ENCODE results near the gene ZNF407.

ZNF407 gene

GRCh38 chr18:74645679-74646078 lies 48.0 kb downstream of the ZNF407 start:
- no peak overlapping the region for H3K4me3 ChIP-seq (ENCODE audit: low read depth, low read length)

GRCh38 chr18:74651327-74652128 lies 53.9 kb downstream of the ZNF407 start:
- no peak for DNase-seq (ENCODE audit: low read depth)
- H3K4me3 ChIP-seq (ENCODE audit: low read depth, low read length) = no peak overlapping the region
- TF ChIP-seq, protein P1, sequence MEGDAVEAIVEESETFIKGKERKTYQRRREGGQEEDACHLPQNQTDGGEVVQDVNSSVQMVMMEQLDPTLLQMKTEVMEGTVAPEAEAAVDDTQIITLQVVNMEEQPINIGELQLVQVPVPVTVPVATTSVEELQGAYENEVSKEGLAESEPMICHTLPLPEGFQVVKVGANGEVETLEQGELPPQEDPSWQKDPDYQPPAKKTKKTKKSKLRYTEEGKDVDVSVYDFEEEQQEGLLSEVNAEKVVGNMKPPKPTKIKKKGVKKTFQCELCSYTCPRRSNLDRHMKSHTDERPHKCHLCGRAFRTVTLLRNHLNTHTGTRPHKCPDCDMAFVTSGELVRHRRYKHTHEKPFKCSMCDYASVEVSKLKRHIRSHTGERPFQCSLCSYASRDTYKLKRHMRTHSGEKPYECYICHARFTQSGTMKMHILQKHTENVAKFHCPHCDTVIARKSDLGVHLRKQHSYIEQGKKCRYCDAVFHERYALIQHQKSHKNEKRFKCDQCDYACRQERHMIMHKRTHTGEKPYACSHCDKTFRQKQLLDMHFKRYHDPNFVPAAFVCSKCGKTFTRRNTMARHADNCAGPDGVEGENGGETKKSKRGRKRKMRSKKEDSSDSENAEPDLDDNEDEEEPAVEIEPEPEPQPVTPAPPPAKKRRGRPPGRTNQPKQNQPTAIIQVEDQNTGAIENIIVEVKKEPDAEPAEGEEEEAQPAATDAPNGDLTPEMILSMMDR (IDR thresholded peaks at IDR 0.05; ENCODE audit: low read depth, low read length, missing control alignments) = no peak

More at GRCh38 chr18:74645679-74646078, 48.0 kb downstream of the ZNF407 start:
- no peak for DNase-seq (ENCODE audit: low read depth)
- TF ChIP-seq, protein P1 (IDR thresholded peaks at IDR 0.05; ENCODE audit: low read depth, low read length, missing control alignments) = no peak

DNA sequence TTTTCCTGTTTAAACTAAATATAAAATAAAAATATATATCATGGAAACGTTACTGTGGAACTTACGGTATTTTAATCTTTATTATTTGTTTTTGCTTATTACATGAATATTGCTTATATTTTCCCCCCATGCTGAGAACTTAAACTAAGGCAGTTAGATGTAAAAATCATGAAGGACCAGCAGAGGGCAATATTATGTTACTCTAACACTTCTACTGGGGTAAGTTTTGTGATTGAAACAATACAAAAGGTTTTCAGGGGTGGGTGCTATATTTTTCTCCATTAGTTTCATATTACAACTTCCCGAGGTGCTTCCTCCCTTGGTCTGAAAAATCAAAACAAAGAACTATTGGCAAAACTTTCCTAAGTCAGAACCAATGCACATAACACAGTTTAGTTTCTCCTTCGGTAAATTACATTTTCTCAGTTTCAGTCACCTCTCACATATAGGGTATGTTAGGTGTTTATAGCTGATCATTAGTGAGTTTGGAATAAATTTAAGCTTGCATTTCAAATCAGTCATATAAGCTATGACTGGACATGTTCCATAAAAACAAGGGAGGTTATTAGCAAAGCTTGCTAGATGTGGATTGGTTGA lies 54.8 kb downstream of the ZNF407 start:
- no peak for DNase-seq (ENCODE audit: low read depth)
- no peak overlapping the region for H3K4me3 ChIP-seq (ENCODE audit: low read depth, low read length)
- TF ChIP-seq, protein P1 (IDR thresholded peaks at IDR 0.05; ENCODE audit: low read depth, low read length, missing control alignments) = peak; percentile 33

DNA sequence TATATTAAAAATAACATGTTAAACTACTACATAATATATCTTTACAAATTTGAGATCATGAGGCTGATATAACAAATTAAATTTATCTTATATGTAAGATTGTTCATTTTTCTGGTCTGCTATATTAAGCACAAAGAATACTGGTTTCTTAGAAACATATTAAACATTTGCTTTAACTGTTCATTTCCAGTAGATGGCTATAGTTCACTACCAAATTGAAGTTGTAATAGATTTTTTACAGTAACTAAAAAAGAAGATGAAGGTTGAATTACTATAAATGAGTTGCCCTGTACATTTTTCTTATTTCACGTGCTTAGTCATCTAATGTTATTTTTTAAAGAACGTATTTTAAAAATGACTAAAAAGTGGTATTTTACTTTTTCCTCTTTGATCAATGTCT lies 57.0 kb downstream of the ZNF407 start:
- TF ChIP-seq, protein P1 (IDR thresholded peaks at IDR 0.05; ENCODE audit: low read depth, low read length, missing control alignments) = no peak
- no peak overlapping the region for H3K4me3 ChIP-seq (ENCODE audit: low read depth, low read length)
- no peak for DNase-seq (ENCODE audit: low read depth)

DNA sequence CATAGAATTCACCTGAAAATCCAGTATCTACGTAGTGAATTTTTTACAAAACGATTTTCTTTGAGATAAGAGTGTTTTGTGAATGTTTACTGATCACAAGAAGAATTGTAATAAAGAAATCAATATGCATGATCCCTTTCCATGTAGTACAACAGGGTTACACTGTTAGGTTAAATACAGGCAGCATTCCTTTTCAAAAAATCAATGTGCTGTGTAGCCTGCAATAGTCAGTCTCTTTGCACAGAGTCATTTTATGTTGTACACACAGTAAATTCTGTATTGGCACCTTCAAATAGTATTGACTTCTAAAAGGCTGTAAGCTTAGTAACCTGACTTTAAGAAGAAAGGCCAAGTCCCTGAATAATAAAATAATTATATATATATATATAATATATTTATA lies 63.3 kb downstream of the ZNF407 start:
- H3K4me3 ChIP-seq (ENCODE audit: low read depth, low read length) = no peak overlapping the region
- TF ChIP-seq, protein P1 (IDR thresholded peaks at IDR 0.05; ENCODE audit: low read depth, low read length, missing control alignments) = no peak

DNA sequence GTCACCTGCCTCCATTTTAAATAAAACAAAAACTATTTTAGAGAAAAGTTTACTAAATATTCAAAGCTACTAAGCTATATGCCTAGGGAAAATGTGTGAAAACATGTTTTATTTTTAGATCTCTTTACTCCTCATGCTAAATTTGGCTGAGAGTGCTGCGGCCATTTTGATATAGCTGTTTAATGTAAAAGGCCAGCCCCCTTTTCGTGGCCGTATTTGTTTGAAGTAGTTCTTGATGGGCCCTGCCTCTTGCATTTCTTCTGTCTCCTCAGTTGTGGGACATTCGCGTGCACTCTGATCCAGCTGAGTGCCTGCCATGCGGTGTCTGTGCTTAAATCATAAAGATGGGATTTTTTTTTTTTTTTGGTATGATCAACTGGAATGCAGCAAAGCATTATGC lies 64.0 kb downstream of the ZNF407 start:
- DNase-seq (ENCODE audit: low read depth) = no peak
- H3K4me3 ChIP-seq (ENCODE audit: low read depth, low read length) = no peak overlapping the region

More for the DNA sequence above, 63.3 kb downstream of the ZNF407 start:
- DNase-seq (ENCODE audit: low read depth) = no peak

More for the DNA sequence above, 64.0 kb downstream of the ZNF407 start:
- TF ChIP-seq, protein P1 (IDR thresholded peaks at IDR 0.05; ENCODE audit: low read depth, low read length, missing control alignments) = no peak
